Esophagus muscularis mucosa (tissue), 4 donors: ENCODE measurements around the gene OR52R1. TPM values are rescaled to one million over a fixed set of nuclear protein-coding genes. Genes with fewer than 3 reads are reported as not detected.
"Not testable (repeated sequence)": the region's sequence is repeated elsewhere in the genome, so short reads cannot be mapped to it uniquely, and the experiment has no call there.

Experiments
- DNase-seq: peaks from one replicate; pipeline ENCODE4 v3.0.0-alpha.2; 2017; ENCODE audit errors: extremely low spot score
- H3K27ac ChIP-seq, 4 donors: fragments of 200-600 bp; sonication (generic); replicated peaks in 1 of 4; 1 replicate in 3 of 4; 2 replicates in 1 of 4; pipeline ENCODE4 v1.5.1; 2016 to 2019; ENCODE audit warnings: mild to moderate bottlenecking in 1 of 4
- H3K27me3 ChIP-seq, 4 donors: fragments of 200-600 bp; sonication (generic); one replicate each; pipeline versions ENCODE4 v1.5.1 to v1.6.0; 2016 to 2019
- H3K36me3 ChIP-seq, 4 donors: fragments of 200-600 bp; sonication (generic); one replicate each; pipeline ENCODE4 v1.5.1; 2016 to 2019
- H3K4me1 ChIP-seq, 4 donors: fragments of 200-600 bp; sonication (generic); one replicate each; pipeline ENCODE4 v1.5.1; 2016 to 2019
- H3K4me3 ChIP-seq, 4 donors: fragments of 200-600 bp; sonication (generic); 1 replicate in 2 of 4; 2 replicates in 2 of 4; pipeline ENCODE4 v1.5.1; 2016 to 2019; ENCODE audit warnings: mild to moderate bottlenecking in 4 of 4, moderate library complexity in 1 of 4
- H3K9me3 ChIP-seq, 4 donors: fragments of 200-600 bp; sonication (generic); 1 replicate in 3 of 4; 2 replicates in 1 of 4; pipeline ENCODE4 v1.5.1; 2016 to 2019
- CTCF ChIP-seq, 3 experiments: fragments of 200-600 bp in 2 of 3; fragments of 450-650 bp in 1 of 3; sonication (generic) in 2 of 3; IDR thresholded peaks; one replicate each; pipeline ENCODE4 v1.5.1; 2017 to 2019; ENCODE audit warnings: antibody characterized with exemption in 3 of 3, mild to moderate bottlenecking in 2 of 3, moderate library complexity in 1 of 3
- EP300 ChIP-seq: sonication (generic); formaldehyde crosslinking; IDR thresholded peaks from one replicate; pipeline ENCODE4 v1.6.1; 2017; ENCODE audit warnings: antibody characterized with exemption
- POLR2A ChIP-seq: fragments of 450-650 bp; IDR thresholded peaks from one replicate; pipeline ENCODE4 v1.6.1; 2017; ENCODE audit warnings: antibody characterized with exemption, moderate library complexity, mild to moderate bottlenecking, low read depth
- POLR2AphosphoS5 ChIP-seq, 2 donors: sonication (generic); formaldehyde crosslinking; IDR thresholded peaks; one replicate each; pipeline ENCODE4 v1.6.1; 2017; ENCODE audit warnings: antibody characterized with exemption in 2 of 2
- WGBS: methylation state at CpG from one replicate; pipeline ENCODE4 v1.1.5; 2018; 5-methylcytosine and 5-hydroxymethylcytosine counted together
- intact Hi-C: fragments of 100-400 bp; cut with DNase I; formaldehyde crosslinking; loops from one replicate; pipeline ENCODE4 v1.15.1; 2023
- total RNA-seq, 4 donors: library from RNA; depleted of rRNA; stranded (reverse); fragments of >200 nt; gene quantifications; one replicate each; pipeline versions ENCODE4 v1.1.0 to v1.2.1, GENCODE V29; 2016

OR52R1 gene
- total RNA-seq, 4 donors from 2014 or later = not detected

GRCh38 chr11:4821021-4821420 lies 16.8 kb upstream of the OR52R1 start, which contains the start of gene OR51F2:
Gene OR51F2 (plus strand): TSS chr11:4821321. CDS start chr11:4821422, 101 bp downstream.
- no peak within 1 kb of the TSS for H3K4me3 ChIP-seq
- no peaks in the 10 kb centered on the region for H3K36me3 ChIP-seq
- 79% methylated on average over 1 of the region's 1 CpG for WGBS
- TF ChIP-seq POLR2AphosphoS5 (IDR thresholded peaks at IDR 0.05) (no peak), POLR2A (no peak), EP300 (no peak), CTCF (IDR thresholded peaks at IDR 0.05) (no peak)
- H3K27ac ChIP-seq = no peak within 1 kb of the TSS
- DNase-seq = no peak
- H3K9me3 ChIP-seq = no peaks in the 10 kb centered on the region
- no peaks in the 10 kb centered on the region for H3K4me1 ChIP-seq
- H3K27me3 ChIP-seq = no peaks in the 10 kb centered on the region
- intact Hi-C loops = no loop called here

GRCh38 chr11:4809246-4809645 lies 5.1 kb upstream of the OR52R1 start:
- no peak overlapping the region for H3K27ac ChIP-seq
- H3K4me1 ChIP-seq = no peaks in the 10 kb centered on the region
- H3K9me3 ChIP-seq = no peaks in the 10 kb centered on the region
- DNase-seq = no peak
- 79% methylated on average over 2 of the region's 2 CpGs for WGBS
- no peak overlapping the region for H3K4me3 ChIP-seq
- intact Hi-C loops = no loop called here
- H3K36me3 ChIP-seq = no peaks in the 10 kb centered on the region
- no peaks in the 10 kb centered on the region for H3K27me3 ChIP-seq
- TF ChIP-seq POLR2AphosphoS5 (IDR thresholded peaks at IDR 0.05) = no peak
- TF ChIP-seq EP300 = no peak
- TF ChIP-seq POLR2A = no peak
- no peak for TF ChIP-seq CTCF (IDR thresholded peaks at IDR 0.05)

GRCh38 chr11:4808476-4808875 lies 4.3 kb upstream of the OR52R1 start:
- Histone ChIP-seq H3K9me3 (no peaks in the 10 kb centered on the region), H3K27ac (no peak overlapping the region), H3K27me3 (no peaks in the 10 kb centered on the region), H3K36me3 (no peaks in the 10 kb centered on the region), H3K4me3 (no peak overlapping the region), H3K4me1 (no peaks in the 10 kb centered on the region)
- intact Hi-C loops = no loop called here
- DNase-seq = no peak
- 100% methylated on average over 1 of the region's 1 CpG for WGBS
- TF ChIP-seq EP300 = no peak
- TF ChIP-seq POLR2A = no peak
- TF ChIP-seq CTCF (IDR thresholded peaks at IDR 0.05) = no peak
- TF ChIP-seq POLR2AphosphoS5 (IDR thresholded peaks at IDR 0.05) = no peak

- WGBS = 90% methylated on average over 5 of the region's 5 CpGs
- H3K36me3 ChIP-seq, H3K27ac ChIP-seq, H3K9me3 ChIP-seq, H3K4me1 ChIP-seq, H3K27me3 ChIP-seq, intact Hi-C loops, DNase-seq, H3K4me3 ChIP-seq: not testable (repeated sequence)
Measured at GRCh38 chr11:4801316-4801715, 2.9 kb downstream of the OR52R1 start.

- no peaks in the 10 kb centered on the region for H3K27me3 ChIP-seq
- no peaks in the 10 kb centered on the region for H3K9me3 ChIP-seq
- H3K4me1 ChIP-seq = no peaks in the 10 kb centered on the region
- WGBS = 74% methylated on average over 6 of the region's 6 CpGs
- H3K27ac ChIP-seq = no peak overlapping the region
- TF ChIP-seq CTCF (IDR thresholded peaks at IDR 0.05) (no peak), EP300 (no peak), POLR2A (no peak), POLR2AphosphoS5 (IDR thresholded peaks at IDR 0.05) (no peak)
- H3K4me3 ChIP-seq = no peak overlapping the region
- H3K36me3 ChIP-seq = no peaks in the 10 kb centered on the region
- DNase-seq = no peak
- intact Hi-C loops = no loop called here
Measured at GRCh38 chr11:4798427-4799183, 5.6 kb downstream of the OR52R1 start.
